Stimulated activated naive B cell treated with anti-CD40 and anti-IgM and Interleukin-4, amounts not matched to agents 10 μg/mL and 1 μg/mL and 100 μg/mL, for 72 hours (primary cell): Measurements from ENCODE around the gene SLX4IP.

Experiments used
- ATAC-seq, 2 donors: fragments of 150-1000 bp; cut with Tn5 transposase; replicated peaks; 2 replicates each; pipeline ENCODE4 v1.10.0; 2021; ENCODE audit warnings: moderate library complexity in 1 of 2
- DNase-seq: peaks from one replicate; pipeline ENCODE4 v3.0.0; 2021
- H3K27ac Mint-ChIP-seq: one replicate; pipeline ENCODE4 v1.8.0; 2022; ENCODE audit warnings: mild to moderate bottlenecking, mixed read lengths
- H3K27me3 Mint-ChIP-seq, 2 donors: one replicate each; pipeline ENCODE4 v1.8.0; 2022; ENCODE audit warnings: mixed read lengths in 2 of 2
- H3K36me3 Mint-ChIP-seq, 2 donors: one replicate each; pipeline ENCODE4 v1.8.0; 2022; ENCODE audit warnings: mixed read lengths in 2 of 2, mild to moderate bottlenecking in 1 of 2
- H3K4me1 Mint-ChIP-seq, 2 donors: one replicate each; pipeline ENCODE4 v1.8.0; 2022; ENCODE audit warnings: mixed read lengths in 2 of 2, mild to moderate bottlenecking in 1 of 2
- H3K4me3 Mint-ChIP-seq, 2 donors: one replicate each; pipeline ENCODE4 v1.8.0; 2022; ENCODE audit warnings: mild to moderate bottlenecking in 2 of 2, mixed read lengths in 2 of 2, moderate library complexity in 1 of 2
- H3K9me3 Mint-ChIP-seq, 2 donors: one replicate each; pipeline ENCODE4 v1.8.0; 2022; ENCODE audit warnings: mixed read lengths in 2 of 2, mild to moderate bottlenecking in 1 of 2

Gene SLX4IP

DNA sequence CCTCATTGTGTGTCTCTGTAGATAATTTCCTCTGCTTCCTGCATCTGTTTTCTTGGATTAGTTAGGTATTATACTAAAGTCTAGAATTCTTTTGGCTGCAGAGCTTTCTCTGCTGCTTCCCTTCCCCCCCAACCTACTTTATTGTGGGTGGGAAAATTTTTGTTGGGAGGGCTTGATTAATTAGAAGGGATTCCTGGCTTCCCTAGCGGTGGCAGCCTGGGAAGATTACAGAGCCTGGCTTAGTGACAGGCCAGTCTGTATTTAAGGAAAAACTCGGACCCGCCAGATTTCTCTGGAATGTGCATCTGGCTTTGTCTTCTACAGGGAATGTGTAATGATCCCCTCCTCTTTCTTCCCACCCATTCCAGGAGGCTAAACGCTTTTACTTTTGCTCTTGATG is 31.2 kb downstream of the SLX4IP start:
- peaks cover 26 to 33% of the 10 kb centered on the region in 2 donors for H3K36me3 Mint-ChIP-seq
- DNase-seq (no peak), ATAC-seq (no peak)
- peaks cover 0 to 9% of the 10 kb centered on the region in 2 donors for H3K4me1 Mint-ChIP-seq
- H3K27me3 Mint-ChIP-seq: no peaks in the 10 kb centered on the region
- H3K9me3 Mint-ChIP-seq: no peaks in the 10 kb centered on the region
- H3K27ac Mint-ChIP-seq: no peak overlapping the region
- H3K4me3 Mint-ChIP-seq: no peak overlapping the region

DNA sequence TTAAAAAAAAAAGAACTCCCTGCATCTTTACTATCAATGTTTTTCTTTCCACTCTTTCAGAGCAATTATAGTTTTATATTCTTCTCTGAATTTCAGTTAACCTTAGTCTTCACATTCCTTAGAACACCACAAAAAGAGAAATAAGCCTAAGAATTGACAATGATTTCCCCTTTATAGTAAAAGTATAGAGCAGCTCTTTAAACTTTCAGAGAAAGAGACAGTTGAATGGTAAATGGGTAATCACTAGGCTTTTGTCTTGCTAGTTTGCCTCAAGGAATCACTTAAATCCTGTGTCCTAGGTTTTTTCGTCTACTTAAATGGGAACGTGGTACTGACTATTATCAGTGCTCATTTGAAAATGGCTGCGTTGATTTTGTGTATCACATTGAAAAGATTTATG is 31.8 kb downstream of the SLX4IP start:
- Mint-ChIP-seq H3K27me3 (no peaks in the 10 kb centered on the region), H3K4me1 (peaks cover 0 to 7% of the 10 kb centered on the region in 2 donors), H3K9me3 (no peaks in the 10 kb centered on the region), H3K36me3 (peaks cover 26 to 38% of the 10 kb centered on the region in 2 donors), H3K4me3 (no peak overlapping the region), H3K27ac (no peak overlapping the region)
- ATAC-seq (no peak), DNase-seq (no peak)

DNA sequence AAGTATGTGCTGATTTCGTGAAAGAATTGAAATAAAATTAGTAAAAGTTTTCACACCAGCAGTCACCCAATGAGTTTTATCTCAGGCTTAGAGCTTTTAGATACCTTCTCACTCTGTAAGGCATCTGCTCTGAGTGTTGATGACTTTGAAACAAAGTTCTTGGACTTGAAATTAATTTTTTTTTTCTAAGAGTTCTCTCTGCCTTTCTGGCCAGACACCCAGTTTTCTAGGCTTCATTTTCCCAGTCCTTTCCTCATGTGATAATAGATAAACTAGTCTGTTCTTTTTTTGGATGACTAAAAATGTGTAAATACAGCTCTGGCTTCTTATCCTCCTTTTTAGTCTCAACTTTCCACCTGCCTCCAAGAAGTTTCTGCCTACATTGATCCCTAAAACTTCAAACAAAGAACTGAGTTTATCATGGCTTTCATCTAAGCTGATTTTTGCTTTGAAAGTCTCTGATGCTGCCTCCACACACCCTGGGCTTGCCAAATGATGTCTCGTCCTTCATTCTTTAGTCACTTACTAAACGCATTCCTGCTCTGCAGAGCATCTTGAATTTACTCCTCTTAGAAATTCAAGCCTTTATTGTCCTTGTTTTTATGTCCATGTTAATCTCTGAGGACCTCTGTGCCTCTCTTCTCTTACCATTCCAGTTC is 32.7 kb downstream of the SLX4IP start:
- peaks cover 0 to 5% of the 10 kb centered on the region in 2 donors for H3K4me1 Mint-ChIP-seq
- no peaks in the 10 kb centered on the region for H3K9me3 Mint-ChIP-seq
- ATAC-seq (no peak), DNase-seq (no peak)
- no peak overlapping the region for H3K27ac Mint-ChIP-seq
- peaks cover 20 to 31% of the 10 kb centered on the region in 2 donors for H3K36me3 Mint-ChIP-seq
- H3K4me3 Mint-ChIP-seq: no peak overlapping the region
- no peaks in the 10 kb centered on the region for H3K27me3 Mint-ChIP-seq

DNA sequence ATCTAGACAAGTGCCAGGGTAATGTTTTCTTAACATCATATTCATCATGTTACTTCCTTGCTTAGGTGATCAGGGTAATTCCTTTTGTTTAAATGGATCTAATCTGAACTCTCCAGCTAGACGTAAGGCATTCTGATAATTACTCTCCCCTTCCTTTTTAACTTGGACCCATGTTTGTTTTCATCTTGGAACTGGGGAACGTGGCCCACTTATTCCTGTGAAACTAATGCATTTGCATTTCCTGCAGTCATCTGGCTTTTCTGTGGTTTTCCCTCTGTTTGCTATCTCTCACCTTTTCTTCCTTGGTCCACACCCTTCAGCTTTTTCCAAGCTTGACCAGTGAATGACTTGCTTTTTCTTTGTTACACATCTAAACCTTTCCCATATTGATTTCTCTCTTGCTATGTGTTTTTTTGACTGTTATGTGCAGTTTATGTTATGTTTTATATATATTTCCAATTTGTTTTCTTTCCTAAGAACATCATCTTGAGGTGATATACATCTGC is 33.3 kb downstream of the SLX4IP start:
- no peak for DNase-seq
- Mint-ChIP-seq H3K27me3 (no peaks in the 10 kb centered on the region), H3K27ac (no peak overlapping the region), H3K4me3 (no peak overlapping the region), H3K36me3 (peaks cover 16 to 25% of the 10 kb centered on the region in 2 donors), H3K9me3 (no peaks in the 10 kb centered on the region), H3K4me1 (peaks cover under 1 to 6% of the 10 kb centered on the region in 2 donors)
- no peak for ATAC-seq

DNA sequence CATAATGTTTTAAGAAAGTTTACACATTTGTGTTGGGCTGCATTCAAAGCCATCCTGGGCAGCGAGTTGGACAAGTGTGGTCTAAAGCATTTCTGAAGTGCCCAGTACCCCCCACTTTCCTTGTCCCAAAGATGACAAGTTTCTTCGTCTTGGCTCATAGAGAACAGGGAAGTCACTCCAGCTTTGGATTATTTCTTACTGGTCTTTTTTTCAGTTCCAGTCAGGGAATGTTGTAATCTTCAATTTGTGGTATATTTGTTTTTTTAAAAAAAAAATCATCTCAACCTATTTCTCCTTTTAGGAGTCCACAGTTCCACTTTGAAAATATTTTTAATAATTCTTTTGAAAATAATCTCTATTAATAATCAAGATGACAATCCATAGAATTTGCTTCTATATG is 34.0 kb downstream of the SLX4IP start:
- H3K27ac Mint-ChIP-seq: no peak overlapping the region

DNA sequence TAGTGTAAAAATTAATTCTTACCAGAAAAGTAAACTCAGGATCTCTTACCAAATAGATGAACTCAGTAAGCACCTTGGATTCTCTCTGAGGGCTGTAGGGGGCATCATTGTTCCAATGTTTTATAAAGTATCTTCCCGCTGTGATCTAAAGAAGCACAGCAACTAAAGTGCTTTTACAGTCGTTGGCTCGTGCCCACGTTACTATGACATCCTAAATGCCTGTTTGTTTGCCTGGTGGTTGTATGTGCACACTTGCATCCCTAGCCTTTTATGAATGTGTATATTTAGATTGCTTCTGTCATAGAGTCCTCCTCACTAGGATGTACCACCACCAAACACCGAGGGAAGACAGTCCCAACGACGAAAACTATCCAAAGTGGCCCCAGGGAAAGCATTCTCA is 34.5 kb downstream of the SLX4IP start:
- ATAC-seq: peak in 1 of 2 donors; percentile 63
- Mint-ChIP-seq H3K27ac (no peak overlapping the region), H3K27me3 (no peaks in the 10 kb centered on the region)

More for the DNA sequence above, 34.0 kb downstream of the SLX4IP start:
- no peaks in the 10 kb centered on the region for H3K27me3 Mint-ChIP-seq
- H3K9me3 Mint-ChIP-seq: no peaks in the 10 kb centered on the region
- H3K4me1 Mint-ChIP-seq: peaks cover 6 to 7% of the 10 kb centered on the region in 2 donors
- DNase-seq (no peak), ATAC-seq (no peak)
- H3K36me3 Mint-ChIP-seq: peaks cover 13 to 20% of the 10 kb centered on the region in 2 donors
- no peak overlapping the region for H3K4me3 Mint-ChIP-seq

DNA sequence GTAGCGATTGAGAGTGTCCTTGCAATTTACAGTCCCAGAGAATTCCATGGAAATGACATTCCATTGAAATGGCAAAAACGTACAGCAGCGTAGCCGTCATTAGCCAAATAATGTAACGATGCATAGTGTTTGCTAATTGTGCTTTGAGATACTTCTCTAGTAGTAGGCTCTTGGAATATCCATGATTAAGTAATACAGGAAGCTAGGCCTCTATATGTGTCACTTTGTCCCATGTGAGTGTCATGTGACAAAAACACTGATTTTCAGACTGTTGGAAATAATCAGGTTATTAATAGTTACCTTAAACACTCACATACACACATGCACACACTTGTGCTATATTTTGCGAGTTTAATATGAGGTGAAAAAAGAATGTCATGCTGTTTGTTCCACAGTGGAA is 35.2 kb downstream of the SLX4IP start:
- H3K27me3 Mint-ChIP-seq: no peaks in the 10 kb centered on the region
- no peak overlapping the region for H3K4me3 Mint-ChIP-seq
- H3K36me3 Mint-ChIP-seq: peaks cover 19 to 23% of the 10 kb centered on the region in 2 donors
- no peaks in the 10 kb centered on the region for H3K9me3 Mint-ChIP-seq
- H3K4me1 Mint-ChIP-seq: peaks cover 16 to 20% of the 10 kb centered on the region in 2 donors
- DNase-seq: no peak
- H3K27ac Mint-ChIP-seq: no peak overlapping the region
- no peak for ATAC-seq

More for the DNA sequence above, 34.5 kb downstream of the SLX4IP start:
- Mint-ChIP-seq H3K36me3 (peaks cover 15 to 20% of the 10 kb centered on the region in 2 donors), H3K9me3 (no peaks in the 10 kb centered on the region), H3K4me3 (no peak overlapping the region), H3K4me1 (peaks cover 9 to 13% of the 10 kb centered on the region in 2 donors)
- DNase-seq: no peak

DNA sequence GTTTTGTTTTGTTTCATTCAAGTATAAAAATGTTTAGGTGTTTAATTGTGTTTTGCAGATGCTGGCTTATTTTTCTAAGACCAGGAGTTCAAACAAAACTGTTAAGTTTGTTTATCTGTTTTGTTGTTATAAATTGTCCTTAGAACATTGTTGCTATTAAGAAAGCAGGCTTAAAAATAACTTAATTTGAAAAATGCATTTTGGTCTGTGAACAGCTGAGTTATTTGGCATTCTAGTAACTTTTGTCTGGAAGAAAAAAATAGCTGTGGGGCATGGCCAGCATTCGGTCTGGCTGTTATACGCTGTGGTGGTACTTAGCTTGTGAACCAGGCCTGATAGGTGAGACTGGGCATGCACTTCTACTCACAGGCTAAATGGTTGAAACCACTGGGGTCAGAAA is 37.8 kb downstream of the SLX4IP start:
- ATAC-seq (no peak), DNase-seq (no peak)
- Mint-ChIP-seq H3K4me1 (peaks cover 24 to 42% of the 10 kb centered on the region in 2 donors), H3K36me3 (peaks cover 19 to 23% of the 10 kb centered on the region in 2 donors), H3K9me3 (no peaks in the 10 kb centered on the region), H3K4me3 (no peak overlapping the region), H3K27ac (no peak overlapping the region), H3K27me3 (no peaks in the 10 kb centered on the region)

DNA sequence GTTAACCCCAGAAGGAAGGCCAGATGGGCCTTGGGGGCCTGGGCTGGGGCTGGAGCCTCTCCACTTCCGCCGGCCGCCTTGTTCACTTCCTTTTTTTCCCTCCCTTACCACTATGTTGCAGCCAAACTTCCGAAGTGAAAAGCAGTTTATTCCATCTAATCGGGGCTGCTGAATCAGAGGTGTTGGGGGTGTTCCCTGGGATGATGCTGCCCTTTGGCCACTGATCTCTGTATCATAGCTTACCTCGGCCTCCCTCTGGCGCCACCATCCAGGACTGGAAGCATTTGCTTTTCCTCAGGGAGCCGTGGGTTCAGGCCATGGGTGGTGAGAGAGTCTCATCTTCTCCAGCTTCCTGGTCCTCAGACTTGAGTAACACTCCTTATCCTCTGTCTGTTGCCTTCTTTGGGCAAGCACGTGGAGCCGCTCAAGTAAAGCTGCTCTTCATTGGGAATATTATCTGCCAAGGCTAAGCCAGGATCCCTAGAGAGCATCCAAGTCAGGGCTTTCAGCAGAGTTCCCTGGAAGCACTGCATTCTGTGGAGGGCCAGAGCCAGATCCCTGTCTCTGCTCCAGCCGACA is 39.6 kb downstream of the SLX4IP start:
- no peaks in the 10 kb centered on the region for H3K9me3 Mint-ChIP-seq
- H3K4me3 Mint-ChIP-seq: no peak overlapping the region
- H3K27ac Mint-ChIP-seq: peak overlapping the region; percentile 56
- H3K36me3 Mint-ChIP-seq: peaks cover 12 to 25% of the 10 kb centered on the region in 2 donors
- ATAC-seq (no peak), DNase-seq (no peak)
- peaks cover 21 to 44% of the 10 kb centered on the region in 2 donors for H3K4me1 Mint-ChIP-seq
- H3K27me3 Mint-ChIP-seq: no peaks in the 10 kb centered on the region

DNA sequence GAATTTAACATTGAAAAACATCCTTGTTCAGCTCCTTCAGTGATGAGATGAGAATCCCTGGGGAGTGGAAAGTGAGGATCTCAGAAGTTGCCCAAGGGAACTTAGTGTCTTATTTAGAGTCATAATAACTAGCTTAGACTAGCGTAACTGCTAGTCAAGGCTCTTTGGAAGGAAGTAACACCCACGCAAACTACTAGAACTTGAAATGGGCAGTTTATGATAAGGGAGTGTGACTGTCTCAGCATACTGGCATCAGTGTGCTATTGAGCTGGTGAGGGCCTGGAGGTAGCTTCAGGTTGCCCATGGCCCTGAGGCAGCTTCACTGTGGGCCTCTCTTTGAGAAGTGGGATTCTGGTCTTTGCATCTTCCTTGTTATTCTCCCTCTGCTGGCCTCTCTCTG is 40.1 kb downstream of the SLX4IP start:
- Mint-ChIP-seq H3K27me3 (no peaks in the 10 kb centered on the region), H3K36me3 (peaks cover 7 to 20% of the 10 kb centered on the region in 2 donors), H3K9me3 (no peaks in the 10 kb centered on the region), H3K27ac (peak overlapping the region; percentile 56), H3K4me3 (no peak overlapping the region), H3K4me1 (peaks cover 21 to 44% of the 10 kb centered on the region in 2 donors)
- peak; percentile 67 to 76 for ATAC-seq
- DNase-seq: no peak

DNA sequence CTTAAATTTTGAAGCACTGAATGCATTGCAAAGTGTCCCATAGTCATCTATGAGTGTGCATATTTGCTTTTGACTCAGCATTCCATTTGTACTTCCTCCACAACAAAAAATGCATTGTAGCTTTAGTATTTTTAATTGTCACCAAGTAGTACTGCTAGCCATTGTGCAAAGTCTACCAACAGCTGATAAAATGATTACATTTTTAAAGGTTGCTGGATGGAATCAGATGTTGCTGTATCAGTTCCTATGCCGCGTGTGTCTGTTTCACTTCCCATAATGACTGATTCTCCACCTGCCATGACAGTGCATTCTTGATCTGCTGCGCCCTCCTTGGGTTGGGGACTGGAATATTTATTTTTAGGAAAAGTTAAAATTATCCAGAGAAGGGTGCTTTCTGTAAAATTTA is 41.2 kb downstream of the SLX4IP start:
- peak; percentile 28 for DNase-seq
- H3K27me3 Mint-ChIP-seq: no peaks in the 10 kb centered on the region
- peaks cover 21 to 44% of the 10 kb centered on the region in 2 donors for H3K4me1 Mint-ChIP-seq
- H3K27ac Mint-ChIP-seq: peak overlapping the region; percentile 91
- no peaks in the 10 kb centered on the region for H3K9me3 Mint-ChIP-seq
- peak overlapping the region; percentile 42 to 50 for H3K4me3 Mint-ChIP-seq
- ATAC-seq: peak; percentile 85 to 91
- H3K36me3 Mint-ChIP-seq: peaks cover 7 to 16% of the 10 kb centered on the region in 2 donors

DNA sequence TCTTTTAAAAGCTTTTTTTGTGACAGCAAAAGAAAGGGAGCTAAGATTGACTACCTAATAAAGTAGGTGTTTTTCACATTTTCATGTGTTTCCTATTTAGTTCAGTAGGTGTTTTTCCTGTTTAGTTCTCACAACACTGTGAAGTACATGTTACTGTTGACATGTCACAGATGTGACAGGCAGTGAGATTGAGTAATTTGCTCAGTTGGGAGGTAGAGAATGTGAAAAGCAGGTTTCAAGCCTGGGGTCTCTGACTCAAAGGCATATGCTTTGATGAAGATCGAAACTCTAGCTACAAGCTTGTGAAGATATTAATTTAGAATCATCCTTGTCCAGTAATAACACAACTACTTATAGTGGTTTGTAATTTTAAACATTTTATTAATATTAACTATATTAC is 43.1 kb downstream of the SLX4IP start:
- peaks cover 20 to 44% of the 10 kb centered on the region in 2 donors for H3K4me1 Mint-ChIP-seq
- H3K9me3 Mint-ChIP-seq: no peaks in the 10 kb centered on the region
- H3K4me3 Mint-ChIP-seq: no peak overlapping the region
- DNase-seq (no peak), ATAC-seq (no peak)
- no peak overlapping the region for H3K27ac Mint-ChIP-seq
- H3K36me3 Mint-ChIP-seq: peaks cover 9 to 10% of the 10 kb centered on the region in 2 donors
- no peaks in the 10 kb centered on the region for H3K27me3 Mint-ChIP-seq

DNA sequence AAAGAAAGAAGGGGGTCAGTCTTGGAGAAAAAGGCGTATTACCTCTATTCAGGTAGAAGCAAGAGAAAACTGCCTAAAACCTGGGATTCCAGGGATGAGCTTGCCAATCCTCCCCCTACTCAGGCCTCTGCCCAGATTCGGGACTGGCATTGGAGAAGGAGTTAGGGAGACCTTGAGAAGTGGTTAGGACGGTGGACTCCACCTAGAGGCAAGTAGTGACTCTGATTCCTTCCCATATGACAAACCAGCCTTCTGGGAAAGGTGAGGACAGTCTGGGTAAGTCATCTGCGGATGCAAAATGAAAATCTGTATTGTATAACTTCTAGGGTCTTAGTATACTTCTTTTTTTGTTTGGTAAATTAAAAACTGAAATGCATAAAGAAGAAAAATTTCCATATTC is 43.8 kb downstream of the SLX4IP start:
- no peak for ATAC-seq
- Mint-ChIP-seq H3K27me3 (no peaks in the 10 kb centered on the region), H3K36me3 (peaks cover 9 to 10% of the 10 kb centered on the region in 2 donors)

DNA sequence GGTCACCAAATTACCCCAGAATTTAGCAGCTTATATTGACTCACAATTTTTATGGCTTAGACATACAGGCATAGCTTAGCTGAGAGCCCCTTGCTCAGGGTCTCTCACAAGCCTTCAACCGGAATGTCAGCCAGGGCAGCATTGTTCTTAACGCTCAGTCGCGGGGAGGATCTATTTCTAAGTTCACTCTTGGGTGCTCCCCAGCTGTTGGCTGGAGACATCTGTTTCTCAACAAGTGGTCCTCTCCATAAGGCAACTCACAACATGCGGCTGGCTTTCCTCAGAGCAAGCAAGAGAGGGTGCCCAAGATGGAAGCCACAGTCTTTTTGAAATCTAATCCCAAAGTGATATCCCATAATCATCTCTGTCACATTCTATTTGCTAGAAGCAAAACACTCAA is 46.6 kb downstream of the SLX4IP start:
- Mint-ChIP-seq H3K36me3 (peaks cover 10 to 11% of the 10 kb centered on the region in 2 donors), H3K27me3 (no peaks in the 10 kb centered on the region), H3K27ac (no peak overlapping the region), H3K9me3 (no peaks in the 10 kb centered on the region), H3K4me3 (no peak overlapping the region), H3K4me1 (peaks cover 5 to 11% of the 10 kb centered on the region in 2 donors)
- DNase-seq (no peak), ATAC-seq (no peak)

More for the DNA sequence above, 43.8 kb downstream of the SLX4IP start:
- no peak for DNase-seq
- H3K9me3 Mint-ChIP-seq: no peaks in the 10 kb centered on the region
- peak overlapping the region; percentile 42 for H3K27ac Mint-ChIP-seq
- H3K4me1 Mint-ChIP-seq: peaks cover 20 to 38% of the 10 kb centered on the region in 2 donors
- no peak overlapping the region for H3K4me3 Mint-ChIP-seq

DNA sequence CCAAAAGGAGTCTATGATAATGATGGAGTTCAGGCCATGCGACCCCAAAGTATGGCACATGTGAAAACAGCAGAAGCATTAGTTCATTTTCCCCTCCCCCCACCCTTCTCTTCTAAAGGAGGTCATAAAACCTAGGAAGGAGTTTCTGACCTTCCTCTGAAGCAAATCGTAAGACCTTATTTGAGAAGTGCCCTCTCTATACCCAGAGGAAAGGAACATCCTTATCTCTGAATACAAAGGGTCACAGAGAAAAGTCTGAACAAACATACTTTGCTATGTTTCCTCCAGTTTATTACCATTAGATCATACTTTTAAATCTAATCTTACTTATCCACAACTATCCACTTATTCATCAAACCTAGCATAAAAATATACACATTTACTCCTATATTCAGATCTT is 48.6 kb downstream of the SLX4IP start:
- Mint-ChIP-seq H3K4me3 (no peak overlapping the region), H3K4me1 (peaks cover 7 to 18% of the 10 kb centered on the region in 2 donors), H3K27me3 (no peaks in the 10 kb centered on the region), H3K27ac (no peak overlapping the region), H3K9me3 (no peaks in the 10 kb centered on the region), H3K36me3 (peaks cover 8 to 10% of the 10 kb centered on the region in 2 donors)
- ATAC-seq: no peak
- DNase-seq: no peak
